B cell (primary cell): ENCODE measurements around the gene PELI1. TPM values are rescaled to one million over a fixed set of nuclear protein-coding genes. Genes with fewer than 3 reads are reported as not detected.

ENCODE experiments used
- ATAC-seq: fragments of 200-7000 bp; cut with Tn5 transposase; one replicate; pipeline ENCODE4 v1.10.0; 2021; ENCODE audit warnings: low read depth, mild to moderate bottlenecking, moderate number of reproducible peaks, moderate library complexity
- CTCF ChIA-PET: fragments of 350-600 bp; sonication (Branson Sonifier 250); formaldehyde crosslinking; loops from one replicate; lab custom pipeline; 2021; ENCODE audit warnings: antibody characterized with exemption, inconsistent platforms; lab: Charles Lee
- POLR2A ChIA-PET: fragments of 350-600 bp; sonication (Branson Sonifier 250); formaldehyde crosslinking; loops from one replicate; lab custom pipeline; 2021; ENCODE audit warnings: antibody characterized with exemption; lab: Charles Lee
- DNase-seq: peaks from one replicate; pipeline ENCODE4 v3.0.0; 2013
- H2AFZ ChIP-seq: 2 replicates; pipeline ENCODE4 v1.6.1; 2012; ENCODE audit warnings: mild to moderate bottlenecking, low read depth, low read length; ENCODE audit not compliant: insufficient read depth, poor library complexity, severe bottlenecking
- H3K27ac ChIP-seq, 2 donors: 1 replicate in 1 of 2; 2 replicates in 1 of 2; pipeline ENCODE4 v1.5.1; 2012 to 2013; ENCODE audit warnings: low read length in 2 of 2, mild to moderate bottlenecking in 2 of 2, moderate library complexity in 1 of 2
- H3K27me3 ChIP-seq, 4 experiments: fragments of 200-600 bp in 1 of 4; sonication (generic) in 1 of 4; replicated peaks in 1 of 4; 1 replicate in 2 of 4; 2 replicates in 2 of 4; pipeline versions ENCODE4 v1.6.1 to v1.7.0; 2013 to 2016; ENCODE audit warnings: low read length in 3 of 4, mild to moderate bottlenecking in 2 of 4, mixed read lengths in 1 of 4, moderate library complexity in 1 of 4; ENCODE audit not compliant: insufficient read depth in 4 of 4, control insufficient read depth in 3 of 4; ENCODE audit errors: control extremely low read depth in 1 of 4
- H3K36me3 ChIP-seq, 2 experiments: replicated peaks in 1 of 2; 1 replicate in 1 of 2; 2 replicates in 1 of 2; pipeline versions ENCODE4 v1.6.1 to v1.7.1; 2013; ENCODE audit warnings: low read length in 1 of 2; ENCODE audit not compliant: insufficient read depth in 2 of 2, control insufficient read depth in 1 of 2; ENCODE audit errors: control extremely low read depth in 1 of 2, extremely low read depth in 1 of 2
- H3K4me1 ChIP-seq, 2 donors: fragments of 200-600 bp in 1 of 2; sonication (generic) in 1 of 2; 1 replicate in 1 of 2; 2 replicates in 1 of 2; pipeline versions ENCODE4 v1.5.1 to v1.6.1; 2013 to 2017; ENCODE audit warnings: low read length in 2 of 2; ENCODE audit not compliant: control insufficient read depth in 2 of 2, insufficient read depth in 2 of 2
- H3K4me2 ChIP-seq: replicated peaks from 2 replicates; pipeline ENCODE3; 2012; ENCODE audit warnings: mild to moderate bottlenecking, low read depth, low read length; ENCODE audit not compliant: poor library complexity, severe bottlenecking
- H3K4me3 ChIP-seq, 5 experiments: fragments of 200-600 bp in 1 of 5; sonication (generic) in 1 of 5; 1 replicate in 3 of 5; 2 replicates in 2 of 5; pipeline versions ENCODE4 v1.5.1 to v1.7.0; 2011 to 2016; ENCODE audit warnings: low read length in 4 of 5, mild to moderate bottlenecking in 4 of 5, low read depth in 2 of 5, control low read depth in 1 of 5, moderate library complexity in 1 of 5; ENCODE audit not compliant: insufficient read depth in 1 of 5; ENCODE audit errors: control extremely low read depth in 1 of 5, extremely low read depth in 1 of 5
- H3K79me2 ChIP-seq: fragments of 200-600 bp; sonication (generic); one replicate; pipeline ENCODE4 v1.6.0; 2016; ENCODE audit warnings: low read length; ENCODE audit not compliant: control insufficient read depth, insufficient read depth
- H3K9ac ChIP-seq: fragments of 200-600 bp; sonication (generic); 2 replicates; pipeline ENCODE4 v1.6.1; 2017; ENCODE audit warnings: mild to moderate bottlenecking, low read length, moderate library complexity
- H3K9me3 ChIP-seq, 3 donors: one replicate each; pipeline versions ENCODE4 v1.6.1 to v1.7.1; 2013; ENCODE audit warnings: low read length in 2 of 3; ENCODE audit not compliant: control insufficient read depth in 2 of 3, insufficient read depth in 1 of 3; ENCODE audit errors: control extremely low read depth in 1 of 3
- H4K20me1 ChIP-seq: 2 replicates; pipeline ENCODE4 v1.6.0; 2012; ENCODE audit warnings: mild to moderate bottlenecking, low read length; ENCODE audit not compliant: insufficient read depth, control insufficient read depth, poor library complexity, severe bottlenecking
- H3K27ac Mint-ChIP-seq: one replicate; pipeline ENCODE4 v1.8.0; 2021; ENCODE audit warnings: mixed read lengths
- H3K27me3 Mint-ChIP-seq: one replicate; pipeline ENCODE4 v1.8.0; 2021; ENCODE audit warnings: mixed read lengths
- H3K4me1 Mint-ChIP-seq: one replicate; pipeline ENCODE4 v1.8.0; 2021; ENCODE audit warnings: mixed read lengths
- H3K4me3 Mint-ChIP-seq: one replicate; pipeline ENCODE4 v1.8.0; 2021; ENCODE audit warnings: mixed read lengths
- H3K9me3 Mint-ChIP-seq: one replicate; pipeline ENCODE4 v1.8.0; 2022; ENCODE audit warnings: mixed read lengths; ENCODE audit not compliant: insufficient read depth
- CTCF ChIP-seq: fragments of 200-600 bp; IDR thresholded peaks from one replicate; pipeline ENCODE4 v1.8.0; 2022; ENCODE audit warnings: antibody characterized with exemption, mild to moderate bottlenecking
- EZH2 ChIP-seq: IDR thresholded peaks from 2 replicates; pipeline ENCODE4 v1.6.1; 2012; ENCODE audit warnings: borderline replicate concordance, low read depth, mild to moderate bottlenecking, moderate library complexity, low read length; ENCODE audit not compliant: insufficient read depth, poor library complexity, severe bottlenecking
- WGBS: methylation state at CpG from one replicate; pipeline ENCODE4 v1.1.5; 2013; ENCODE audit warnings: missing lambda C conversion rate; ENCODE audit not compliant: insufficient coverage; 5-methylcytosine and 5-hydroxymethylcytosine counted together
- intact Hi-C: fragments of 100-400 bp; cut with micrococcal nuclease; formaldehyde crosslinking; loops from one replicate; pipeline ENCODE4 v1.10.0; 2022
- polyA plus RNA-seq: library from polyadenylated mRNA; depleted of rRNA; stranded (reverse); fragments of >200 nt; gene quantifications from 2 replicates; pipeline ENCODE4 v1.2.3, GENCODE V29; 2012
- total RNA-seq, 2 donors: library from RNA; stranded (reverse); fragments of 120-200 nt in 1 of 2; gene quantifications; 1 replicate in 1 of 2; 2 replicates in 1 of 2; pipeline versions ENCODE4 v1.2.3 to v1.2.4, GENCODE V29; 2013 to 2022

Gene PELI1
- total and polyA plus RNA-seq, 2 donors (not counting 1 experiment from before 2014, with no cell fraction given): 45.3 to 115 TPM

GRCh38 chr2:64166212-64166611, 22.0 kb upstream of the PELI1 start:
- Histone ChIP-seq H3K27me3 (no peaks in the 10 kb centered on the region), H3K4me3 (no peak overlapping the region), H3K4me2 (no peak overlapping the region), H3K79me2 (no peaks in the 10 kb centered on the region), H3K9me3 (no peaks in the 10 kb centered on the region), H3K36me3 (no peaks in the 10 kb centered on the region), H3K27ac (no peak overlapping the region), H3K4me1 (no peaks in the 10 kb centered on the region), H2AFZ (no peak overlapping the region), H3K9ac (no peak overlapping the region), H4K20me1 (no peaks in the 10 kb centered on the region)
- no peak overlapping the region for H3K4me3 Mint-ChIP-seq
- intact Hi-C loops: no loop called here
- H3K4me1 Mint-ChIP-seq: peaks cover 11% of the 10 kb centered on the region
- no peak overlapping the region for H3K27ac Mint-ChIP-seq
- H3K9me3 Mint-ChIP-seq: no peaks in the 10 kb centered on the region
- WGBS: 71% methylated on average over 1 of the region's 2 CpGs
- DNase-seq (no peak), ATAC-seq (no peak)
- CTCF ChIA-PET: no interaction called here
- POLR2A ChIA-PET: no interaction called here
- H3K27me3 Mint-ChIP-seq: no peaks in the 10 kb centered on the region
- TF ChIP-seq CTCF: no peak
- no peak for TF ChIP-seq EZH2

GRCh38 chr2:64165706-64166105, 21.5 kb upstream of the PELI1 start:
- no CpG with 5 or more reads among the region's 1 CpG for WGBS
- intact Hi-C loops: no loop called here

More at GRCh38 chr2:64165706-64166105, 21.5 kb upstream of the PELI1 start:
- Histone ChIP-seq H3K9ac (no peak overlapping the region), H3K4me3 (no peak overlapping the region), H3K4me1 (no peaks in the 10 kb centered on the region), H3K36me3 (no peaks in the 10 kb centered on the region), H3K79me2 (no peaks in the 10 kb centered on the region), H2AFZ (no peak overlapping the region), H3K27me3 (no peaks in the 10 kb centered on the region), H3K4me2 (no peak overlapping the region), H3K27ac (no peak overlapping the region), H3K9me3 (no peaks in the 10 kb centered on the region), H4K20me1 (no peaks in the 10 kb centered on the region)
- DNase-seq (no peak), ATAC-seq (no peak)
- H3K4me3 Mint-ChIP-seq: no peak overlapping the region
- H3K27me3 Mint-ChIP-seq: no peaks in the 10 kb centered on the region
- H3K27ac Mint-ChIP-seq: no peak overlapping the region
- CTCF ChIA-PET: no interaction called here
- H3K4me1 Mint-ChIP-seq: peaks cover 9% of the 10 kb centered on the region
- H3K9me3 Mint-ChIP-seq: no peaks in the 10 kb centered on the region
- no peak for TF ChIP-seq CTCF
- POLR2A ChIA-PET: no interaction called here
